K562 (cell line): ENCODE measurements around the gene FHIT. TPM values are rescaled to one million over a fixed set of nuclear protein-coding genes. Genes with fewer than 3 reads are reported as not detected.

Experiments
- BMI1 ChIP-seq: fragments of 150-350 bp; IDR thresholded peaks from 2 replicates; pipeline ENCODE4 v1.6.1; 2014; ENCODE audit warnings: low read length
- CBFA2T3 ChIP-seq: fragments of 450-650 bp; IDR thresholded peaks from 2 replicates; pipeline ENCODE4 v1.6.1; 2017
- GABPB2 ChIP-seq: fragments of 250-450 bp; sonication (Bioruptor Pico); conservative IDR thresholded peaks from 2 replicates; pipeline ENCODE4 v1.5.1; 2021; ENCODE audit warnings: mild to moderate bottlenecking
- GTF2F1 ChIP-seq: IDR thresholded peaks from 2 replicates; pipeline ENCODE4 v1.6.1; 2011; ENCODE audit warnings: low read depth, low read length, improper control_type of control experiment
- KDM4B ChIP-seq, 2 experiments: fragments of 450-650 bp in 1 of 2; sonication (generic) in 1 of 2; IDR thresholded peaks; 2 replicates each; pipeline ENCODE4 v1.6.1; 2016 to 2017; ENCODE audit warnings: borderline replicate concordance in 2 of 2, antibody characterized with exemption in 1 of 2, low read depth in 1 of 2, mild to moderate bottlenecking in 1 of 2
- MTF1 ChIP-seq: fragments of 250-450 bp; sonication (Bioruptor Pico); IDR thresholded peaks from 2 replicates; pipeline ENCODE4 v1.9.0; 2021; ENCODE audit warnings: moderate library complexity, mild to moderate bottlenecking, inconsistent platforms, borderline replicate concordance
- NUFIP1 ChIP-seq: fragments of 450-650 bp; IDR thresholded peaks from 2 replicates; pipeline ENCODE4 v1.6.1; 2018; ENCODE audit not compliant: partially characterized antibody
- PCBP2 ChIP-seq: fragments of 200-400 bp; formaldehyde crosslinking; IDR thresholded peaks from 2 replicates; pipeline ENCODE4 v1.6.1; 2018; ENCODE audit warnings: low read length, low read depth, mild to moderate bottlenecking, moderate library complexity; ENCODE audit not compliant: poor library complexity, severe bottlenecking
- PTRF ChIP-seq: fragments of 450-650 bp; IDR thresholded peaks from 2 replicates; pipeline ENCODE4 v1.6.1; 2016; ENCODE audit warnings: mild to moderate bottlenecking, missing genetic modification characterization, missing compliant biosample characterization
- PURB ChIP-seq: sonication (generic); formaldehyde crosslinking; IDR thresholded peaks from 2 replicates; pipeline ENCODE4 v1.9.0; 2021; ENCODE audit warnings: low read depth, mild to moderate bottlenecking, missing genetic modification reagents
- RHOXF2B ChIP-seq: fragments of 250-450 bp; sonication (Bioruptor Pico); conservative IDR thresholded peaks from 2 replicates; pipeline ENCODE4 v1.5.1; 2021
- SMAD1 ChIP-seq: fragments of 150-350 bp; IDR thresholded peaks from 2 replicates; pipeline ENCODE4 v1.6.1; 2014; ENCODE audit warnings: low read length, low read depth; ENCODE audit not compliant: partially characterized antibody
- SNIP1 ChIP-seq: fragments of 450-650 bp; IDR thresholded peaks from 2 replicates; pipeline ENCODE4 v1.7.1; 2017; ENCODE audit warnings: low read depth, mild to moderate bottlenecking
- SUPT5H ChIP-seq: fragments of 450-650 bp; IDR thresholded peaks from 2 replicates; pipeline ENCODE4 v1.6.1; 2016
- ZFX ChIP-seq: sonication (generic); formaldehyde crosslinking; IDR thresholded peaks from 2 replicates; pipeline ENCODE4 v1.8.0; 2022; ENCODE audit warnings: mild to moderate bottlenecking, missing genetic modification reagents, moderate library complexity
- ZNF184 ChIP-seq: sonication (generic); formaldehyde crosslinking; IDR thresholded peaks from 2 replicates; pipeline ENCODE4 v1.5.0; 2020; ENCODE audit warnings: missing genetic modification reagents
- ZNF445 ChIP-seq: fragments of 250-450 bp; sonication (Bioruptor Pico); IDR thresholded peaks from 2 replicates; pipeline ENCODE4 v1.4.0; 2020; ENCODE audit warnings: low read depth, mild to moderate bottlenecking, moderate library complexity
- ZNF668 ChIP-seq: fragments of 250-450 bp; sonication (Bioruptor Pico); IDR thresholded peaks from 2 replicates; pipeline ENCODE4 v1.8.0; 2022; ENCODE audit warnings: mild to moderate bottlenecking, inconsistent platforms
- polyA plus RNA-seq, 8 experiments: library from polyadenylated mRNA; depleted of rRNA in 4 of 8; stranded (reverse) in 5 of 8; unstranded in 3 of 8; fragments of >200 nt; fragmentation: Nextera tagmentation in 2 of 8; fragmentation: Illumina TruSeq in 1 of 8; extraction: Ambion mirVana in 2 of 8; extraction: Trizol in 1 of 8; gene quantifications; 2 replicates each; pipeline versions ENCODE4 v1.2.1 to v1.2.3, GENCODE V29; 2011 to 2014; ENCODE audit warnings: inconsistent platforms in 1 of 8, missing spikeins in 1 of 8
- total RNA-seq, 7 experiments: library from RNA; depleted of rRNA in 6 of 7; stranded (reverse); fragments of >200 nt in 6 of 7; fragmentation: Illumina TruSeq in 2 of 7; extraction: Trizol in 2 of 7; gene quantifications; 2 replicates each; pipeline versions ENCODE4 v1.2.1 to v1.2.3, GENCODE V29; 2011 to 2021; ENCODE audit warnings: low replicate concordance in 1 of 7
- TF ChIP-seq, protein P1 (sequence below): sonication (generic); formaldehyde crosslinking; IDR thresholded peaks from 2 replicates; pipeline ENCODE4 v1.8.0; 2023; ENCODE audit warnings: mild to moderate bottlenecking, missing genetic modification reagents
- TF ChIP-seq, protein P2 (sequence below): fragments of 450-650 bp; IDR thresholded peaks from 2 replicates; pipeline ENCODE4 v1.6.1; 2016; ENCODE audit warnings: antibody characterized with exemption
- TF ChIP-seq, protein P3 (sequence below), 2 experiments: fragments of 200-800 bp in 1 of 2; sonication (Bioruptor generic) in 1 of 2; sonication (generic) in 1 of 2; formaldehyde crosslinking in 1 of 2; IDR thresholded peaks in 1 of 2; conservative IDR thresholded peaks in 1 of 2; 2 replicates each; pipeline versions ENCODE4 v1.5.0 to v1.6.1; 2016 to 2020; ENCODE audit warnings: missing compliant biosample characterization in 1 of 2, missing genetic modification characterization in 1 of 2, missing genetic modification reagents in 1 of 2
- TF ChIP-seq, protein P4 (sequence below): fragments of 450-650 bp; IDR thresholded peaks from 2 replicates; pipeline ENCODE4 v1.6.1; 2014; ENCODE audit warnings: low read depth, mild to moderate bottlenecking, moderate library complexity, borderline replicate concordance
- TF ChIP-seq, protein P5 (sequence below): fragments of 250-450 bp; sonication (Bioruptor Pico); IDR thresholded peaks from 2 replicates; pipeline ENCODE4 v1.5.0; 2020; ENCODE audit warnings: mild to moderate bottlenecking, borderline replicate concordance

FHIT gene
- total and polyA plus RNA-seq, 9 of the 15 experiments (the other 6 are each of a cell fraction or from before 2014, with no cell fraction given), result 1.7 to 9.1 (median 4.3) TPM

DNA sequence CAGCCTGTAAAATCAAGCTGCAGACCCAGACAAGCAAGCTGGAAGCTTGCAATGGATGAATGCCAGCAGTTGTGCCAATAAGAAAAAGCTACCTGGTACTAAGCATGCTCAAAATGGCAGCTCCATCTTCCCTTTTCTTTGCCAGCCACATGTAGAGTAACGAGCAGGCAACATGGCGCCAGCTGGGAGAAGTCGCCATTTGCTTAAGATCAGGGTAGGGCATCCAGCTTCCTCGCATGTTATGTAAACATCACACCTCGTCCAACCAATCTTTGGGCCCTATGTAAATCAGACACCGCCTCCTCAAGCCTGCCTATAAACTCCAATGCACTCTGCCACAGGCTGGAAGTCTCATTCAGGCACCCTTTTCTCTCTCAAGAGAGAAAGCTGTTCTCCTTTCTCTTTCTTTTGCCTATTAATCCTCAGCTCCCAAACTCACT, 973.9 kb downstream of the FHIT start (continued):
- TF ChIP-seq, protein P1, sequence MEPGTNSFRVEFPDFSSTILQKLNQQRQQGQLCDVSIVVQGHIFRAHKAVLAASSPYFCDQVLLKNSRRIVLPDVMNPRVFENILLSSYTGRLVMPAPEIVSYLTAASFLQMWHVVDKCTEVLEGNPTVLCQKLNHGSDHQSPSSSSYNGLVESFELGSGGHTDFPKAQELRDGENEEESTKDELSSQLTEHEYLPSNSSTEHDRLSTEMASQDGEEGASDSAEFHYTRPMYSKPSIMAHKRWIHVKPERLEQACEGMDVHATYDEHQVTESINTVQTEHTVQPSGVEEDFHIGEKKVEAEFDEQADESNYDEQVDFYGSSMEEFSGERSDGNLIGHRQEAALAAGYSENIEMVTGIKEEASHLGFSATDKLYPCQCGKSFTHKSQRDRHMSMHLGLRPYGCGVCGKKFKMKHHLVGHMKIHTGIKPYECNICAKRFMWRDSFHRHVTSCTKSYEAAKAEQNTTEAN (CRISPR knock-in tag), result no peak
- TF ChIP-seq ZFX (CRISPR knock-in tag) (no peak), PTRF (tag) (no peak), SUPT5H (peak; percentile 82), SMAD1 (no peak), RHOXF2B (CRISPR knock-in tag) (no peak), PCBP2 (no peak), NUFIP1 (no peak), CBFA2T3 (no peak), GABPB2 (CRISPR knock-in tag) (no peak), ZNF668 (CRISPR knock-in tag) (no peak), GTF2F1 (peak; percentile 85; the same call in 1 of the 2 replicates), PURB (CRISPR knock-in tag) (no peak), SNIP1 (no peak), ZNF184 (CRISPR knock-in tag) (no peak), ZNF445 (CRISPR knock-in tag) (no peak), KDM4B (IDR thresholded peaks at IDR 0.05; ENCODE audit: borderline replicate concordance in 2 of 2, low read depth in 1 of 2) (no peak), MTF1 (no peak), BMI1 (no peak)
- TF ChIP-seq, protein P2, sequence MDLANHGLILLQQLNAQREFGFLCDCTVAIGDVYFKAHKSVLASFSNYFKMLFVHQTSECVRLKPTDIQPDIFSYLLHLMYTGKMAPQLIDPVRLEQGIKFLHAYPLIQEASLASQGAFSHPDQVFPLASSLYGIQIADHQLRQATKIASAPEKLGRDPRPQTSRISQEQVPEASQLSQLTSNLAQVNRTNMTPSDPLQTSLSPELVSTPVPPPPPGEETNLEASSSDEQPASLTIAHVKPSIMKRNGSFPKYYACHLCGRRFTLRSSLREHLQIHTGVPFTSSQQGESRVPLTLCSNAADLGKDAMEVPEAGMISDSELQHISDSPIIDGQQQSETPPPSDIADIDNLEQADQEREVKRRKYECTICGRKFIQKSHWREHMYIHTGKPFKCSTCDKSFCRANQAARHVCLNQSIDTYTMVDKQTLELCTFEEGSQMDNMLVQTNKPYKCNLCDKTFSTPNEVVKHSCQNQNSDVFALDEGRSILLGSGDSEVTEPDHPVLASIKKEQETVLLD, result no peak
- TF ChIP-seq, protein P3, sequence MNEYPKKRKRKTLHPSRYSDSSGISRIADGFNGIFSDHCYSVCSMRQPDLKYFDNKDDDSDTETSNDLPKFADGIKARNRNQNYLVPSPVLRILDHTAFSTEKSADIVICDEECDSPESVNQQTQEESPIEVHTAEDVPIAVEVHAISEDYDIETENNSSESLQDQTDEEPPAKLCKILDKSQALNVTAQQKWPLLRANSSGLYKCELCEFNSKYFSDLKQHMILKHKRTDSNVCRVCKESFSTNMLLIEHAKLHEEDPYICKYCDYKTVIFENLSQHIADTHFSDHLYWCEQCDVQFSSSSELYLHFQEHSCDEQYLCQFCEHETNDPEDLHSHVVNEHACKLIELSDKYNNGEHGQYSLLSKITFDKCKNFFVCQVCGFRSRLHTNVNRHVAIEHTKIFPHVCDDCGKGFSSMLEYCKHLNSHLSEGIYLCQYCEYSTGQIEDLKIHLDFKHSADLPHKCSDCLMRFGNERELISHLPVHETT (CRISPR knock-in tag; conservative IDR thresholded peaks at IDR 0.05 in 1 of 2, IDR thresholded peaks at IDR 0.05 in 1 of 2), result no peak
- TF ChIP-seq, protein P4, sequence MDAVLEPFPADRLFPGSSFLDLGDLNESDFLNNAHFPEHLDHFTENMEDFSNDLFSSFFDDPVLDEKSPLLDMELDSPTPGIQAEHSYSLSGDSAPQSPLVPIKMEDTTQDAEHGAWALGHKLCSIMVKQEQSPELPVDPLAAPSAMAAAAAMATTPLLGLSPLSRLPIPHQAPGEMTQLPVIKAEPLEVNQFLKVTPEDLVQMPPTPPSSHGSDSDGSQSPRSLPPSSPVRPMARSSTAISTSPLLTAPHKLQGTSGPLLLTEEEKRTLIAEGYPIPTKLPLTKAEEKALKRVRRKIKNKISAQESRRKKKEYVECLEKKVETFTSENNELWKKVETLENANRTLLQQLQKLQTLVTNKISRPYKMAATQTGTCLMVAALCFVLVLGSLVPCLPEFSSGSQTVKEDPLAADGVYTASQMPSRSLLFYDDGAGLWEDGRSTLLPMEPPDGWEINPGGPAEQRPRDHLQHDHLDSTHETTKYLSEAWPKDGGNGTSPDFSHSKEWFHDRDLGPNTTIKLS, result no peak
- TF ChIP-seq, protein P5, sequence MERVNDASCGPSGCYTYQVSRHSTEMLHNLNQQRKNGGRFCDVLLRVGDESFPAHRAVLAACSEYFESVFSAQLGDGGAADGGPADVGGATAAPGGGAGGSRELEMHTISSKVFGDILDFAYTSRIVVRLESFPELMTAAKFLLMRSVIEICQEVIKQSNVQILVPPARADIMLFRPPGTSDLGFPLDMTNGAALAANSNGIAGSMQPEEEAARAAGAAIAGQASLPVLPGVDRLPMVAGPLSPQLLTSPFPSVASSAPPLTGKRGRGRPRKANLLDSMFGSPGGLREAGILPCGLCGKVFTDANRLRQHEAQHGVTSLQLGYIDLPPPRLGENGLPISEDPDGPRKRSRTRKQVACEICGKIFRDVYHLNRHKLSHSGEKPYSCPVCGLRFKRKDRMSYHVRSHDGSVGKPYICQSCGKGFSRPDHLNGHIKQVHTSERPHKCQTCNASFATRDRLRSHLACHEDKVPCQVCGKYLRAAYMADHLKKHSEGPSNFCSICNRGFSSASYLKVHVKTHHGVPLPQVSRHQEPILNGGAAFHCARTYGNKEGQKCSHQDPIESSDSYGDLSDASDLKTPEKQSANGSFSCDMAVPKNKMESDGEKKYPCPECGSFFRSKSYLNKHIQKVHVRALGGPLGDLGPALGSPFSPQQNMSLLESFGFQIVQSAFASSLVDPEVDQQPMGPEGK (CRISPR knock-in tag), result no peak
